T follicular helper cell (primary cell): ENCODE results near the gene SSR2.
"Not testable (repeated sequence)": the region's sequence is repeated elsewhere in the genome, so short reads cannot be mapped to it uniquely, and the experiment has no call there.

Source experiments
- DNase-seq: peaks from one replicate; pipeline ENCODE4 v3.0.0-alpha.2; 2020; ENCODE audit warnings: low read depth

SSR2 gene

GRCh38 chr1:156048663-156049258 is 28.0 kb upstream of the SSR2 start:
- DNase-seq: no peak

- no peak for DNase-seq
These were observed 24.3 kb upstream of the SSR2 start for GRCh38 chr1:156045076-156045475.

- no peak for DNase-seq
These were observed 22.1 kb upstream of the SSR2 start for GRCh38 chr1:156042828-156043227.

- DNase-seq: not testable (repeated sequence)
These were observed 14.2 kb upstream of the SSR2 start for GRCh38 chr1:156034991-156035390.

- no peak for DNase-seq
These were observed 12.3 kb upstream of the SSR2 start for GRCh38 chr1:156033011-156033410.

GRCh38 chr1:156026588-156026987 is 5.8 kb upstream of the SSR2 start:
- DNase-seq: no peak

GRCh38 chr1:156025876-156026275 is 5.1 kb upstream of the SSR2 start:
- peak; percentile 6 for DNase-seq

GRCh38 chr1:156024801-156025200 is 4.0 kb upstream of the SSR2 start:
- DNase-seq: no peak

- no peak for DNase-seq
These were observed 1.2 kb upstream of the SSR2 start for GRCh38 chr1:156021954-156022353.

- no peak for DNase-seq
These were observed 310 bp upstream of the SSR2 start for GRCh38 chr1:156021093-156021428.

GRCh38 chr1:156019946-156020292 is 832 bp downstream of the SSR2 start:
- no peak for DNase-seq

- DNase-seq: no peak
These were observed 5.9 kb downstream of the SSR2 start for GRCh38 chr1:156014829-156015228.

- DNase-seq: no peak
These were observed 8.5 kb downstream of the SSR2 start for GRCh38 chr1:156012051-156012817.

GRCh38 chr1:156009404-156009803 is 11.3 kb downstream of the SSR2 start:
- no peak for DNase-seq

GRCh38 chr1:156006666-156007376 is 13.9 kb downstream of the SSR2 start:
- no peak for DNase-seq

- DNase-seq: no peak
These were observed 15.7 kb downstream of the SSR2 start for GRCh38 chr1:156004843-156005584.

GRCh38 chr1:156003923-156004188 is 16.9 kb downstream of the SSR2 start:
- DNase-seq: no peak

GRCh38 chr1:156002188-156002911 is 18.4 kb downstream of the SSR2 start:
- DNase-seq: no peak

GRCh38 chr1:156001662-156002171 is 19.0 kb downstream of the SSR2 start:
- no peak for DNase-seq

GRCh38 chr1:156001021-156001661 is 19.6 kb downstream of the SSR2 start:
- DNase-seq: no peak

GRCh38 chr1:155999964-156000363 is 20.8 kb downstream of the SSR2 start:
- no peak for DNase-seq
